HepG2 (cell line): ENCODE results near the gene AMBRA1. TPM values are rescaled to one million over a fixed set of nuclear protein-coding genes. Genes with fewer than 3 reads are reported as not detected.

ENCODE experiments used
- ARNT2 ChIP-seq: sonication (generic); formaldehyde crosslinking; IDR thresholded peaks from 2 replicates; pipeline ENCODE4 v1.8.0; 2022; ENCODE audit warnings: mild to moderate bottlenecking, low read depth, missing genetic modification reagents, moderate library complexity
- DMTF1 ChIP-seq: sonication (generic); formaldehyde crosslinking; IDR thresholded peaks from 2 replicates; pipeline ENCODE4 v1.4.0; 2020; ENCODE audit warnings: mild to moderate bottlenecking, missing genetic modification reagents
- HNF4A ChIP-seq: sonication (generic); formaldehyde crosslinking; IDR thresholded peaks from 2 replicates; pipeline ENCODE4 v1.4.0; 2020; ENCODE audit warnings: missing genetic modification reagents
- HNRNPUL1 ChIP-seq: fragments of 200-400 bp; formaldehyde crosslinking; IDR thresholded peaks from 2 replicates; pipeline ENCODE4 v1.6.1; 2017; ENCODE audit warnings: low read depth, mild to moderate bottlenecking, low read length, moderate library complexity
- PITX1 ChIP-seq: sonication (generic); formaldehyde crosslinking; IDR thresholded peaks from 2 replicates; pipeline ENCODE4 v1.5.1; 2020; ENCODE audit warnings: mild to moderate bottlenecking, missing genetic modification reagents
- SAP130 ChIP-seq: IDR thresholded peaks from 2 replicates; pipeline ENCODE4 v1.6.1; 2016; ENCODE audit warnings: low read depth
- SETDB1 ChIP-seq: sonication (generic); formaldehyde crosslinking; IDR thresholded peaks from 2 replicates; pipeline ENCODE4 v1.5.1; 2020; ENCODE audit warnings: missing genetic modification reagents, mild to moderate bottlenecking, borderline replicate concordance
- SOX13 ChIP-seq, 3 experiments: fragments of 450-650 bp in 1 of 3; sonication (generic) in 1 of 3; formaldehyde crosslinking in 1 of 3; IDR thresholded peaks in 2 of 3; conservative IDR thresholded peaks in 1 of 3; 2 replicates each; pipeline versions ENCODE4 v1.5.0 to v1.6.1; 2016 to 2020; ENCODE audit warnings: antibody characterized with exemption in 1 of 3, mild to moderate bottlenecking in 1 of 3, missing compliant biosample characterization in 1 of 3, missing genetic modification reagents in 1 of 3, moderate library complexity in 1 of 3
- TCF12 ChIP-seq, 2 experiments: fragments of 450-650 bp in 1 of 2; sonication (generic) in 1 of 2; formaldehyde crosslinking in 1 of 2; IDR thresholded peaks; 2 replicates each; pipeline versions ENCODE4 v1.6.1 to v1.8.0; 2017 to 2022; ENCODE audit warnings: antibody characterized with exemption in 1 of 2, mild to moderate bottlenecking in 1 of 2, missing genetic modification reagents in 1 of 2, moderate library complexity in 1 of 2
- TFE3 ChIP-seq: IDR thresholded peaks from 2 replicates; pipeline ENCODE4 v1.6.1; 2016
- ZFAT ChIP-seq: sonication (generic); formaldehyde crosslinking; conservative IDR thresholded peaks from 2 replicates; pipeline ENCODE4 v1.8.1; 2023; ENCODE audit warnings: missing genetic modification reagents, inconsistent platforms
- ZNF501 ChIP-seq: sonication (generic); formaldehyde crosslinking; IDR thresholded peaks from 2 replicates; pipeline ENCODE4 v1.5.1; 2020; ENCODE audit warnings: mild to moderate bottlenecking, moderate library complexity, missing genetic modification reagents
- ZNF574 ChIP-seq: sonication (generic); formaldehyde crosslinking; IDR thresholded peaks from 2 replicates; pipeline ENCODE4 v1.4.0; 2020; ENCODE audit warnings: missing genetic modification reagents
- ZNF616 ChIP-seq: sonication (generic); formaldehyde crosslinking; IDR thresholded peaks from 2 replicates; pipeline ENCODE4 v1.5.0; 2020; ENCODE audit warnings: low read depth, mild to moderate bottlenecking, missing genetic modification reagents
- ZNF746 ChIP-seq: sonication (generic); formaldehyde crosslinking; IDR thresholded peaks from 2 replicates; pipeline ENCODE4 v1.8.0; 2022; ENCODE audit warnings: mild to moderate bottlenecking, missing genetic modification reagents
- ZNF775 ChIP-seq: sonication (generic); formaldehyde crosslinking; IDR thresholded peaks from 2 replicates; pipeline ENCODE4 v1.4.0; 2020; ENCODE audit warnings: missing genetic modification reagents, mild to moderate bottlenecking, moderate library complexity, borderline replicate concordance
- ZNF781 ChIP-seq: sonication (generic); formaldehyde crosslinking; IDR thresholded peaks from 2 replicates; pipeline ENCODE4 v1.5.1; 2020; ENCODE audit warnings: borderline replicate concordance, mild to moderate bottlenecking, missing genetic modification reagents; ENCODE audit errors: not compliant biosample characterization
- ZNF879 ChIP-seq: sonication (generic); formaldehyde crosslinking; IDR thresholded peaks from 2 replicates; pipeline ENCODE4 v1.8.1; 2023; ENCODE audit warnings: missing genetic modification reagents
- ZXDC ChIP-seq: sonication (generic); formaldehyde crosslinking; IDR thresholded peaks from 2 replicates; pipeline ENCODE4 v1.5.0; 2020; ENCODE audit warnings: mild to moderate bottlenecking, missing genetic modification reagents
- polyA plus RNA-seq, 8 experiments: library from polyadenylated mRNA; depleted of rRNA in 3 of 8; stranded (reverse) in 7 of 8; unstranded in 1 of 8; fragments of >200 nt; fragmentation: Illumina TruSeq in 4 of 8; extraction: Trizol in 4 of 8; gene quantifications; 2 replicates each; pipeline versions ENCODE4 v1.2.1 to v1.2.3, GENCODE V29; 2011 to 2016; ENCODE audit warnings: low read depth in 4 of 8, missing spikeins in 1 of 8, mixed read lengths in 1 of 8; ENCODE audit not compliant: insufficient read depth in 1 of 8
- total RNA-seq, 5 experiments: library from RNA; depleted of rRNA; stranded (reverse); fragments of >200 nt; fragmentation: Illumina TruSeq; extraction: Trizol; gene quantifications; 2 replicates each; pipeline ENCODE4 v1.2.3, GENCODE V29; 2016; ENCODE audit warnings: low read depth in 1 of 5

AMBRA1 gene
- total and polyA plus RNA-seq, 2 of the 13 experiments (the other 11 are each of a cell fraction or from before 2014, with no cell fraction given): 15.7 to 26.0 TPM

- no peak for TF ChIP-seq DMTF1 (CRISPR knock-in tag)
- 0 out of 2 replicates have a peak, but pooled peaks have one; percentile 29 for TF ChIP-seq PITX1 (CRISPR knock-in tag)
- peak; percentile 56 for TF ChIP-seq HNF4A (CRISPR knock-in tag)
- TF ChIP-seq ZNF616 (CRISPR knock-in tag): no peak
- no peak for TF ChIP-seq ZNF879
- no peak for TF ChIP-seq ZXDC
- TF ChIP-seq ZNF501 (CRISPR knock-in tag): 0 out of 2 replicates have a peak, but pooled peaks have one; percentile 8
- TF ChIP-seq ZNF775 (CRISPR knock-in tag): no peak
- TF ChIP-seq ZNF746 (CRISPR knock-in tag): no peak
- TF ChIP-seq SOX13 (IDR thresholded peaks at IDR 0.05): no peak
- TF ChIP-seq SOX13 (CRISPR knock-in tag; conservative IDR thresholded peaks at IDR 0.05 in 1 of 2, IDR thresholded peaks at IDR 0.05 in 1 of 2): no peak
- peak; percentile 81 for TF ChIP-seq TFE3 (CRISPR knock-in tag)
- TF ChIP-seq ZNF574 (CRISPR knock-in tag): no peak
- TF ChIP-seq SETDB1: no peak
- TF ChIP-seq ARNT2 (CRISPR knock-in tag): peak; percentile 24; the same call in 1 of the 2 replicates
- no peak for TF ChIP-seq TCF12 (IDR thresholded peaks at IDR 0.05)
- TF ChIP-seq TCF12 (CRISPR knock-in tag; IDR thresholded peaks at IDR 0.05): no peak
- TF ChIP-seq HNRNPUL1: no peak
- TF ChIP-seq ZNF781 (CRISPR knock-in tag): no peak
- TF ChIP-seq SAP130: peak; percentile 48
- no peak for TF ChIP-seq ZFAT (CRISPR knock-in tag)
Measured at GRCh38 chr11:46611526-46612304, 17.9 kb upstream of the AMBRA1 start (continued).
